Skeletal muscle tissue (tissue), 4 donors: ENCODE measurements around the gene IGSF21. TPM values are rescaled to one million over a fixed set of nuclear protein-coding genes. Genes with fewer than 3 reads are reported as not detected.

Experiments used
- H3K27ac ChIP-seq: one replicate; pipeline ENCODE4 v1.7.0; 2013; ENCODE audit warnings: mild to moderate bottlenecking, low read depth, low read length, inconsistent platforms
- H3K27me3 ChIP-seq, 3 donors: one replicate each; pipeline ENCODE4 v1.7.0; 2013; ENCODE audit warnings: low read length in 3 of 3; ENCODE audit not compliant: control insufficient read depth in 3 of 3, insufficient read depth in 3 of 3
- H3K36me3 ChIP-seq, 3 donors: one replicate each; pipeline ENCODE4 v1.7.0; 2013; ENCODE audit warnings: low read length in 3 of 3; ENCODE audit not compliant: control insufficient read depth in 3 of 3, insufficient read depth in 3 of 3
- H3K4me1 ChIP-seq, 3 donors: one replicate each; pipeline ENCODE4 v1.7.0; 2013; ENCODE audit warnings: low read length in 3 of 3, mild to moderate bottlenecking in 3 of 3; ENCODE audit not compliant: control insufficient read depth in 3 of 3, insufficient read depth in 3 of 3
- H3K4me3 ChIP-seq, 3 donors: one replicate each; pipeline ENCODE4 v1.7.0; 2013; ENCODE audit warnings: low read length in 3 of 3
- H3K9ac ChIP-seq, 3 donors: one replicate each; pipeline ENCODE4 v1.7.0; 2013; ENCODE audit warnings: low read length in 3 of 3, mild to moderate bottlenecking in 3 of 3, moderate library complexity in 2 of 3, low read depth in 1 of 3
- H3K9me3 ChIP-seq, 3 donors: one replicate each; pipeline ENCODE4 v1.7.0; 2013; ENCODE audit warnings: low read length in 3 of 3; ENCODE audit not compliant: control insufficient read depth in 3 of 3
- total RNA-seq: library from RNA; depleted of rRNA; stranded (reverse); fragments of >200 nt; gene quantifications from one replicate; pipeline ENCODE4 v1.2.3, GENCODE V29; 2014
- donor health status: Osteomylitis.

The IGSF21 gene
- total RNA-seq, 1 donor from 2014 or later = not detected

DNA sequence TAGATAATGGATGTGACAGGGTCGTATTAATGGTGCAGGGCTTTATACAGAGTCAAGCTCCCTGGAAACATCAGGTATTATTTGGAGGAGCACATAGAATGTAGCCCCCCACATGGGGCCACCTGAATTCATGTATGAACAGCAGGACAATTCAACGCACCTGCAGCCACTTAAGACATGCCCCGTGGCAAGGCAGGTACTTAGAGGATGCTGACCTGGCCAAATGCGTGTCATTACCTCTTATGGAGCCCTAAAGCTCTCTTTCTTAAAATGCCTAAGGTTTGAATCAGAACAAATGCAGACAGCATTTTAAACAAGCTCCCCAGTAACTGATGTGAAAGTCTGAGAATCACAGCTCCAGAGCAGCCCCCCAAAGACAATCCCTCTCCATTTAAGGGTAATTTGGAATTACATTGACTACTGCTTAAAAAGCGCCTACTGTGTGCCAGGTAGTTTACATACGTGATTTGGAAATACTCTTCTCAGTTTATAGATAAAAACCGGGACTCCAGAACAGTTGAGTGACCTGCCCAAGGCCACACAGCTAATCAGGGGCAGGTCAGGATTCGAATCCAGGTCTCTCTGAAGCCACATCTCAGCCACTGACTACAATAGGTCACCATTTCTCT, 302.1 kb downstream of the IGSF21 start:
- H3K27me3 ChIP-seq = peaks cover 18 to 52% (median 33%) of the 10 kb centered on the region in 3 donors
- no peak overlapping the region for H3K9ac ChIP-seq
- no peaks in the 10 kb centered on the region for H3K4me1 ChIP-seq
- peaks cover 3 to 8% (median 4%) of the 10 kb centered on the region in 3 donors for H3K9me3 ChIP-seq
- H3K27ac ChIP-seq = no peak overlapping the region
- H3K36me3 ChIP-seq = no peaks in the 10 kb centered on the region
- no peak overlapping the region for H3K4me3 ChIP-seq

DNA sequence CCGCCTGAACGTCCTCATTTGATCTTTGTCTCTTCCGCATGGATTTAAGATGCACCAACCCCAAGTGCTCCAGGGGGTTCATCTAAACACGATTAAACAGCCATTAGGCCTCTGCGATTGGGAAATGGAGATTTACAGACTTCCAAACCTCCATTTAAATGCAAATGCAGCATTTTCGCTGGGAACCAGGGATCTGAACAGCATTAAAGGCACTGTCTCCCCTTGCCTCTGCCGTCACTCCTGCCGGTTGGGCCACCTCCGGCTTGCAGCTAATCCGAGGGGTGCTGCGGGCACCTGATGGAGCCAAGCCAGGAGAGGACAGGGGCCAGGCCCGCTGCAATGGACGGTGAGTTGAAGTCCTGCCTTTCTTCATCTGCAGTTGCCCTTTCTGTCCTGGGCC, 302.8 kb downstream of the IGSF21 start:
- no peaks in the 10 kb centered on the region for H3K4me1 ChIP-seq
- no peak overlapping the region for H3K9ac ChIP-seq
- no peak overlapping the region for H3K4me3 ChIP-seq
- no peak overlapping the region for H3K27ac ChIP-seq
- no peaks in the 10 kb centered on the region for H3K36me3 ChIP-seq
- H3K9me3 ChIP-seq = peaks cover 3 to 8% (median 4%) of the 10 kb centered on the region in 3 donors
- H3K27me3 ChIP-seq = peaks cover 20 to 54% (median 33%) of the 10 kb centered on the region in 3 donors

DNA sequence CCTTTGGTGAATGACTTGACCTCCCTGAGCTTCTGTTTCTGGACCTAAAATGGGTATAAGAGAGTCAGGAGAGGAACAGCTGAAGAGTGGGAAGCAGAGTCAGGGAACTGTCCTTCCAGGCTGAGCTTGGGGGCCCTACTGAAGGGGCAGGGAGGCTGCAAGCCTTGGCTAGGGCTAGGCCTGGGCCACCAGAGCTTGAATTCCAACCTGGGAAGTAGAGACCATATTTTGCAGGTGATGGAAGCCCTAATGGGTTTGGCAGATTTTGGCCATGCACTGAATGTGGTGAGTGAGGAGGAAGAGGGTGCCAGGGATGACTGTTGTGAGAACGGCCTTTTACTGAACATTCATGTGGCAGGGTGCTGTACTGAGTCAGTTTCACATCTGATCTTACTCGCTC, 303.7 kb downstream of the IGSF21 start:
- H3K27me3 ChIP-seq = peaks cover 20 to 49% (median 28%) of the 10 kb centered on the region in 3 donors
- H3K4me3 ChIP-seq = no peak overlapping the region
- H3K36me3 ChIP-seq = no peaks in the 10 kb centered on the region
- H3K9ac ChIP-seq = no peak overlapping the region
- H3K9me3 ChIP-seq = peaks cover 3 to 8% (median 4%) of the 10 kb centered on the region in 3 donors
- no peaks in the 10 kb centered on the region for H3K4me1 ChIP-seq
- H3K27ac ChIP-seq = no peak overlapping the region

DNA sequence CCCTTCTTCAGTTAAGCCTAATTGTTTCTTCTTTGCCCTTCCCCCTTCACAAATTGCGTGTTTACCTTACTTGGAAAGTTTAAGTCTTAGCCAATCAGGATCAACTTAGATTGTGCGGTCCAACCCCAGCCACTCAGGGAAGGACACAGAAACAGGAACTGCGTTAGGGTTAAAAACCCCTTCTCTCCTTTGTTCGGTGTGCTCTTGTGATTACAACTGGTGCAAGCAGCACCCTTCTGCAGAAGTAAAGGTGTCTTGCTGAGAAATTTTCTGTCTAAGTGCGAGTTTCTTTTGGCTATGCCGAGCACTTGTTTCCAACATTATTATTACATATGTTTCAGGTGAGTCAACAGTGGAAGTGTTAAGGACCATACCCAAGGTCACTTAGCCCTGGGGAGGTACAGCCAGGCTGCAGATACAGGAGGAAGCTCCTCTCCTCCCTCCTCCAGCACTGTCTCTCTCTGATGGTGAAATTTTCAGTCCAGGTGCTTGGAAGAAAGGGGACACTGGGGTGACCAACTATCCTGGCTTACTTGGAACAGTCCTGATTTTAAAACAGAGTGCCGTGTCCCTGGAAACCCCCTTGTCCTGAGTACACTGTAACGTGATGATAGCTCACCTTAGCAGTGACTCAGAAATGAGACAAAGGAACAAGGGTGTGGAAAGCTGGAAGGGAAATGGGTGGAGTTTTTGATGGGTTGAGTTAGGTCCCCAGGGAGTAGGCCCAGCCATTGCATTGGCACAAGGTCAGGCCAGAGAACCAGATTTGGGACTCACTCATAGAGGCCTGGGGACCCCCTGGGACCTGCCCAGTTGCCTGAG, 304.4 kb downstream of the IGSF21 start:
- Histone ChIP-seq H3K9ac (no peak overlapping the region), H3K27ac (no peak overlapping the region), H3K4me3 (no peak overlapping the region), H3K9me3 (peaks cover 3 to 8% (median 4%) of the 10 kb centered on the region in 3 donors), H3K36me3 (no peaks in the 10 kb centered on the region), H3K4me1 (no peaks in the 10 kb centered on the region), H3K27me3 (peaks cover 14 to 43% (median 22%) of the 10 kb centered on the region in 3 donors)

DNA sequence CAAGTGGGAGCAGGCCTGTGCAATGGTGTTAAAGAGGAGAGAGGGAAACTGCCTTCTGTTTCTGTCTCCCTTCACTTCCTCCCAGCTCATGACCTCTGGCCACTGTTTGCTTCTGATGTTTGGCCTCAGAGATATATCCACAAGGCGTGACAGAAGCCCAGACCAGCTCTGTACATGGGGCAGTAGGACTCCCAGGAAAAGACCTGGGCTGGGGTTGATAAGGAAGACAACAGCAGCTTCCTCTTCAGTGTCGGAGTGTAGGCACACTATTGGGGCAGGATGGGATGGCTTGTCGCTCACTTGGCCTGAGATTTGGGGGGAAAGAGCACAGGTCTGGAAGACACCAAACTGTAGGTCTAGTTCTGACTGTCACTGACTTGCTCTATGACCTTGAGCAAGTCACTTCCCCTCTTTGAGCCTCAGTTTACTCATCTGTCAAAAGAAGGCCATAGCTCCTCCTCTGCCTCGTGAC, 305.3 kb downstream of the IGSF21 start:
- no peaks in the 10 kb centered on the region for H3K4me1 ChIP-seq
- H3K27me3 ChIP-seq = peaks cover 10 to 37% (median 17%) of the 10 kb centered on the region in 3 donors

DNA sequence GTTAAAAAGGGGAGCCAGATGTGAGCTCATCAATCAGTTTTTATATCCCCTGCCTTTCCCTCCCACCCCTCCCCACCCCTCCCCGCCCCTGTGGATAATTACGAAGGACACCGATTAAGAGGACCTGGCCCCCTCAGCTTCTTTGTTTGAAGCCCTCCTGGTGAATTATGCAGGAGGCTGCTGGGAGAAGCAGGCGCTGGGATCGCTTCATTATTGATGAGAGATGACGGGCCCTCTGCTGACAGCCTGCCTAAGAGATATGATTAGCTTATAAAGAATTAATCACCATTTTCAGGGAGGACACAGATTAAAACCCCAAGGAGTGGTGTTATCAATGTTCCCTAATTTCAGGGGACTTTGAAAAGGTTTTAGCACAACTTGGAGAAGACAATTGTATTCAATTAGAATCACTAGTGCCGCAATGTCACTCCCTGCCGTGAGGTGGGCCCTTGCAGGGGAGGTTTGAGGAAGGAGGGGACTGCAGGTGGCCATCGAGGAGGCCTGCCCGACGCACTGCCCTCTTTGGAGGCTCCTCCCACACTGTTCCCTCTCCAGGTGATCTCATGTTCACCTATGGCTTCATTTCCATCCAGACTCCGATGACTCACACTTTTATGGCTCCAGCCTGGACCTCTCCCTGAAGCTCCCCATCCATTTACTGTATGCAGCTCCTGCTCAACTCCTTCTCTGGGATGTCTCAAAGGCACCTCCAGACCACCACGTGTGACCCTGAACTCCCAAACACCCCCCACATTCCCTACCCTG, 306.1 kb downstream of the IGSF21 start:
- H3K4me1 ChIP-seq = no peaks in the 10 kb centered on the region
- H3K9me3 ChIP-seq = peaks cover 3 to 8% (median 4%) of the 10 kb centered on the region in 3 donors
- no peaks in the 10 kb centered on the region for H3K36me3 ChIP-seq
- peaks cover 10 to 33% (median 15%) of the 10 kb centered on the region in 3 donors for H3K27me3 ChIP-seq
- H3K4me3 ChIP-seq = no peak overlapping the region
- H3K27ac ChIP-seq = no peak overlapping the region
- no peak overlapping the region for H3K9ac ChIP-seq

More for the DNA sequence above, 305.3 kb downstream of the IGSF21 start:
- H3K27ac ChIP-seq = no peak overlapping the region
- H3K36me3 ChIP-seq = no peaks in the 10 kb centered on the region
- no peak overlapping the region for H3K4me3 ChIP-seq
- H3K9me3 ChIP-seq = peaks cover 3 to 8% (median 4%) of the 10 kb centered on the region in 3 donors
- no peak overlapping the region for H3K9ac ChIP-seq

DNA sequence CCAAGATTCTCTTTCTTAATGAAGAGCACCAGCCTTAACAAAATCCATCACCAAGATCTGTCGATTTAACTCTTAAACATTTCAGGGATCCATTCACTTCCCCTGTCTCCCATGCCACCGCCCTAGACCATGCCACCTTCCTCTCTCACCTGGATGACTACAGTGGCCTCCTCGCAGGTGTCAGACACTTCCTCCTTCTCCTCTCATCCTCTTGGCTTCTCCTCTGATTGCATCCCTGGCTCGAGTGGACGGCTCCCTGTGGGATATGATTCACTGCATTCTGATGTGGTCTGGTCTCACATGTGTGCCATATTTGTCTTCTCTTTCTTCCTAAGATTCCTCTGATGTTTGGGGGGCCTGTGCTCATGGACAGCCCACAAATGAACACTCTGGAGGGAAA, 306.7 kb downstream of the IGSF21 start:
- peaks cover 10 to 33% (median 10%) of the 10 kb centered on the region in 3 donors for H3K27me3 ChIP-seq
- no peaks in the 10 kb centered on the region for H3K4me1 ChIP-seq
- H3K9me3 ChIP-seq = peaks cover 3 to 8% (median 4%) of the 10 kb centered on the region in 3 donors
- H3K4me3 ChIP-seq = no peak overlapping the region
- no peaks in the 10 kb centered on the region for H3K36me3 ChIP-seq
- H3K27ac ChIP-seq = no peak overlapping the region
- H3K9ac ChIP-seq = no peak overlapping the region

DNA sequence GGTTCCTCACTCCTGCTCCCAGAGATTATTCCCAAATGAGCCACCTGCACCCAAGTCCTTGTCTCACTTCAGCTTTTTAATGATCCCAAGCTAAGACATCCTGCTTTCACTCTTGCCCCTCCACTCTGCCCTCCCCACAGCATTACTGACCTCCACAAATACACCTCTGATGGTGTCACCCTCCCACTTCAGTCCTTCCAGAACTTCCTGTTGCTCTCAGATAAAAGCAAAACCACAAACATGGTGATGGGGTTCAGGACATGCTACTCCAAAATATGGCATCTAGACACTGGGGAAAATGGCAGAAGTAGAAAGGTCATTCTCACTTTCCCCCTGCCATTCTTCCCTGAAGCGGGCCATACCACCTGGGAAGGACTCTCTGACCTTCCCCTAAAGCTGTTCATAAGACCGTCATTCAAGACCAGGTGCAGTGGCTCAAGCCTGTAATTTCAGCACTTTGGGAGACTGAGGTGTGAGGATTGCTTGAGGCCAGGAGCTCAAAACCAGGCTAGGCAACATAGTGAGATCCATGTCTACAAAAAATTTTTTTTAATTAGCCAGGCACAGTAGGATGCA, 307.4 kb downstream of the IGSF21 start:
- no peak overlapping the region for H3K9ac ChIP-seq
- peaks cover 3 to 8% (median 4%) of the 10 kb centered on the region in 3 donors for H3K9me3 ChIP-seq
- H3K36me3 ChIP-seq = no peaks in the 10 kb centered on the region
- no peak overlapping the region for H3K27ac ChIP-seq
- H3K27me3 ChIP-seq = peaks cover 8 to 33% (median 10%) of the 10 kb centered on the region in 3 donors
- H3K4me3 ChIP-seq = no peak overlapping the region
- H3K4me1 ChIP-seq = no peaks in the 10 kb centered on the region

DNA sequence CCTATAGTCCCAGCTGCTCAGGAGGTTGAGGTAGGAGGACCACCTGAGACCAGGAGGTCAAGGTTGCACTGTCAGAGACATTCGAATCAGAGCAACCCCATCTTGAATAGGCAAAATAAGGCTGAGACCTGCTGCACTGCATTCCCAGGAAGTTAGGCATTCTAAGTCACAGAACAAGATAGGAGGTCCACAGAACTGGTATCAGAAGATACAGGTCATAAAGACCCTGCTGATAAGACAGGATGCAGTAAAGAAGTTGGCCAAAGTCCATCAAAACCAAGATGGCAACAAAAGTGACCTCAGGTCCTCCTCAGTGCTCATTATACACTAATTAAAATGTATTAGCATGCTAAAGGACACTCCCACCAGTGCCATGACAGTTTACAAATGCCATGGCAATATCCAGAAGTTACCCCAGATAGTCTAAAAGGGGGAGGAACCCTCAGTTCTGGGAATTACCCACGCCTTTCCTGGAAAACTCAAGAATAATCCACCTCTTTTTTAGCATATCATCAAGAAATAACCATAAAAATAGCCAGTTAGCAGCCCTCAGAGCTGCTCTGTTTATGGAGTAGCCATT, 307.9 kb downstream of the IGSF21 start:
- H3K27me3 ChIP-seq = peaks cover 6 to 27% (median 10%) of the 10 kb centered on the region in 3 donors
- H3K36me3 ChIP-seq = no peaks in the 10 kb centered on the region
- H3K9ac ChIP-seq = no peak overlapping the region

More for the DNA sequence above, 307.9 kb downstream of the IGSF21 start:
- Histone ChIP-seq H3K4me3 (no peak overlapping the region), H3K9me3 (peaks cover 3 to 8% (median 4%) of the 10 kb centered on the region in 3 donors), H3K4me1 (no peaks in the 10 kb centered on the region), H3K27ac (no peak overlapping the region)
